Measurements from ENCODE around the gene NUP210L.

NUP210L gene

GRCh38 chr1:153963850-153964331 lies 191.0 kb downstream of the NUP210L start:
- no peak for DNase-seq (ENCODE audit: low read depth)

GRCh38 chr1:153963030-153963849 lies 191.6 kb downstream of the NUP210L start, which contains the start of gene SLC39A1:
TSS of gene SLC39A1 (minus strand) at chr1:153963537. CDS start at chr1:153962715, 822 bp downstream.
- DNase-seq (ENCODE audit: low read depth) = peak; percentile 93

GRCh38 chr1:153962088-153963029 lies 192.5 kb downstream of the NUP210L start:
- no peak for DNase-seq (ENCODE audit: low read depth)

GRCh38 chr1:153961421-153961820 lies 193.5 kb downstream of the NUP210L start:
- DNase-seq (ENCODE audit: low read depth) = no peak

GRCh38 chr1:153960206-153960605 lies 194.7 kb downstream of the NUP210L start:
- DNase-seq (ENCODE audit: low read depth) = no peak

- DNase-seq (ENCODE audit: low read depth) = no peak
Measured at GRCh38 chr1:153959454-153959853, 195.4 kb downstream of the NUP210L start.

GRCh38 chr1:153958961-153959260 lies 196.0 kb downstream of the NUP210L start:
- no peak for DNase-seq (ENCODE audit: low read depth)

- peak; percentile 95 for DNase-seq (ENCODE audit: low read depth)
Measured at GRCh38 chr1:153958111-153958960, 196.5 kb downstream of the NUP210L start, which contains the start of gene CRTC2. TSS of gene CRTC2 (minus strand) at chr1:153958612. CDS start at chr1:153958497, 115 bp downstream.

- DNase-seq (ENCODE audit: low read depth) = no peak
Measured at GRCh38 chr1:153957744-153958110, 197.1 kb downstream of the NUP210L start.

- DNase-seq (ENCODE audit: low read depth) = no peak
Measured at GRCh38 chr1:153956997-153957715, 197.7 kb downstream of the NUP210L start.

GRCh38 chr1:153954826-153955225 lies 200.0 kb downstream of the NUP210L start:
- DNase-seq (ENCODE audit: low read depth) = no peak

- no peak for DNase-seq (ENCODE audit: low read depth)
Measured at GRCh38 chr1:153953859-153954365, 201.0 kb downstream of the NUP210L start.

- no peak for DNase-seq (ENCODE audit: low read depth)
Measured at GRCh38 chr1:153951801-153952200, 203.1 kb downstream of the NUP210L start.

- no peak for DNase-seq (ENCODE audit: low read depth)
Measured at GRCh38 chr1:153951183-153951582, 203.7 kb downstream of the NUP210L start.

- peak; percentile 72 for DNase-seq (ENCODE audit: low read depth)
Measured at GRCh38 chr1:153946622-153947241, 208.1 kb downstream of the NUP210L start, which contains the start of gene DENND4B. TSS of gene DENND4B (minus strand) at chr1:153946718. CDS start at chr1:153944374, 2,344 bp downstream.

GRCh38 chr1:153945795-153946621 lies 208.9 kb downstream of the NUP210L start:
- DNase-seq (ENCODE audit: low read depth) = peak; percentile 60

- peak; percentile 59 for DNase-seq (ENCODE audit: low read depth)
Measured at GRCh38 chr1:153945131-153945794, 209.6 kb downstream of the NUP210L start.

GRCh38 chr1:153944827-153945117 lies 210.1 kb downstream of the NUP210L start:
- DNase-seq (ENCODE audit: low read depth) = no peak

Data from activated T-cell treated with anti-CD3 and anti-CD28 coated beads for 24 hours (primary cell).